ENCODE results near the gene SPATA45.

DNA sequence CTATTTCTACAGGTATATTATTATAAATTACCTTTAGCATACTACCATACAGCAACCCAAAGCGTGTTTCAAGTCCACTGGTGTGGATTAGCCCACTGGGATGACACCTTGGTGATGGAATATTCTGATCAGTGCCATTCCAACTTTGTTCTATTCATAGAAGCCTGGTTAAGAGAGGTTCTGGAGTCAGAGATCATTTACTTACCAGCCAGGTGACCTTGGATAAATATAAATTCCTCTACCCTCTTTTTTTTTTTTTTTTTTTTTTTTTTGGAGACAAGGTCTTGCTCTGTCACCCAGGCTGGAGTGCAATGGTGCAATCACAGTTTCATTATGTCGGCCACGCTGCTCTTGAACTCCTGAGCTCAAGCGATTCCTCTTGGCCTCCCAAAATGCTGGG lies at the start of gene SPATA45:
- TF ChIP-seq, protein P1, sequence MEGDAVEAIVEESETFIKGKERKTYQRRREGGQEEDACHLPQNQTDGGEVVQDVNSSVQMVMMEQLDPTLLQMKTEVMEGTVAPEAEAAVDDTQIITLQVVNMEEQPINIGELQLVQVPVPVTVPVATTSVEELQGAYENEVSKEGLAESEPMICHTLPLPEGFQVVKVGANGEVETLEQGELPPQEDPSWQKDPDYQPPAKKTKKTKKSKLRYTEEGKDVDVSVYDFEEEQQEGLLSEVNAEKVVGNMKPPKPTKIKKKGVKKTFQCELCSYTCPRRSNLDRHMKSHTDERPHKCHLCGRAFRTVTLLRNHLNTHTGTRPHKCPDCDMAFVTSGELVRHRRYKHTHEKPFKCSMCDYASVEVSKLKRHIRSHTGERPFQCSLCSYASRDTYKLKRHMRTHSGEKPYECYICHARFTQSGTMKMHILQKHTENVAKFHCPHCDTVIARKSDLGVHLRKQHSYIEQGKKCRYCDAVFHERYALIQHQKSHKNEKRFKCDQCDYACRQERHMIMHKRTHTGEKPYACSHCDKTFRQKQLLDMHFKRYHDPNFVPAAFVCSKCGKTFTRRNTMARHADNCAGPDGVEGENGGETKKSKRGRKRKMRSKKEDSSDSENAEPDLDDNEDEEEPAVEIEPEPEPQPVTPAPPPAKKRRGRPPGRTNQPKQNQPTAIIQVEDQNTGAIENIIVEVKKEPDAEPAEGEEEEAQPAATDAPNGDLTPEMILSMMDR (IDR thresholded peaks at IDR 0.05), result no peak
- no peak for TF ChIP-seq POLR2A (IDR thresholded peaks at IDR 0.05)
